Measurements from ENCODE around the gene DCLK2. TPM values are rescaled to one million over a fixed set of nuclear protein-coding genes. Genes with fewer than 3 reads are reported as not detected.

The DCLK2 gene
- total and polyA plus RNA-seq, 2 of the 8 experiments (the other 6 are each of a cell fraction or from before 2014, with no cell fraction given) = 0.32 to 0.37 TPM

GRCh38 chr4:150079081-150079581 lies 886 bp downstream of the DCLK2 start (continued):
- TF ChIP-seq TAF7 (optimal IDR thresholded peaks at IDR 0.05; ENCODE audit: borderline replicate concordance, low read depth, low read length) = no peak
- no peak for TF ChIP-seq CHD2 (IDR thresholded peaks at IDR 0.05; ENCODE audit: low read length)
- TF ChIP-seq CTBP2 (IDR thresholded peaks at IDR 0.05; ENCODE audit: borderline replicate concordance, insufficient read depth, insufficient read length, low read length) = peak; percentile 87
- TF ChIP-seq NRF1 (IDR thresholded peaks at IDR 0.05; ENCODE audit: low read depth, low read length) = no peak
- no peak for TF ChIP-seq FOSL1 (IDR thresholded peaks at IDR 0.05; ENCODE audit: insufficient read depth, low read depth, low read length)
- TF ChIP-seq RBBP5 (IDR thresholded peaks at IDR 0.05; ENCODE audit: borderline replicate concordance, low read depth, low read length) = peak; percentile 26; the same call in 1 of the 2 replicates
- TF ChIP-seq POLR2A (IDR thresholded peaks at IDR 0.05; ENCODE audit: control extremely low read depth in 1 of 2, low read depth in 2 of 2, low read length in 2 of 2) = no peak
